Right kidney (tissue), 9 donors: ENCODE measurements around the gene HRAS.
"Not testable (repeated sequence)": the region's sequence is repeated elsewhere in the genome, so short reads cannot be mapped to it uniquely, and the experiment has no call there.

Experiments used
- DNase-seq: peaks from one replicate; pipeline ENCODE4 v3.0.0-alpha.2; 2016
- long read RNA-seq, 8 donors: transcript quantifications; one replicate each; lab custom pipeline, GENCODE V29; 2026

The HRAS gene
- long read RNA-seq, donor 1, transcript HRAS-201 (6 exons, 894 nt), result major isoform, 22 of 35 reads
- long read RNA-seq, donor 1, partial matches to known transcripts, result 11 of 35 reads
- long read RNA-seq, donor 1, other reads (novel, unspliced or antisense), result 0 of 35 reads
- long read RNA-seq, donor 2, transcript HRAS-211 (7 exons, 1,114 nt), result minor isoform, 6 of 22 reads
- long read RNA-seq, donor 2, transcript HRAS-201 (6 exons, 894 nt), result major isoform, 14 of 22 reads
- long read RNA-seq, donor 2, partial matches to known transcripts, result 0 of 22 reads
- long read RNA-seq, donor 2, other reads (novel, unspliced or antisense), result 0 of 22 reads
- long read RNA-seq, donor 3, transcript HRAS-201 (6 exons, 894 nt), result major isoform, 10 of 11 reads
- long read RNA-seq, donor 3, partial matches to known transcripts, result 0 of 11 reads
- long read RNA-seq, donor 3, other reads (novel, unspliced or antisense), result 0 of 11 reads
- long read RNA-seq, donor 4, transcript HRAS-201 (6 exons, 894 nt), result major isoform, 11 of 19 reads
- long read RNA-seq, donor 4, partial matches to known transcripts, result 6 of 19 reads
- long read RNA-seq, donor 4, other reads (novel, unspliced or antisense), result 0 of 19 reads
- long read RNA-seq, donor 5, transcript HRAS-201 (6 exons, 894 nt), result major isoform, 19 of 21 reads
- long read RNA-seq, donor 5, partial matches to known transcripts, result 0 of 21 reads
- long read RNA-seq, donor 5, other reads (novel, unspliced or antisense), result 0 of 21 reads
- long read RNA-seq, donor 6, transcript HRAS-201 (6 exons, 894 nt), result major isoform, 10 of 23 reads
- long read RNA-seq, donor 6, partial matches to known transcripts, result 0 of 23 reads
- long read RNA-seq, donor 6, other reads (novel, unspliced or antisense), result 0 of 23 reads
- long read RNA-seq, donor 7, transcript HRAS-201 (6 exons, 894 nt), result major isoform, 25 of 47 reads
- long read RNA-seq, donor 7, partial matches to known transcripts, result 15 of 47 reads
- long read RNA-seq, donor 7, other reads (novel, unspliced or antisense), result 0 of 47 reads
- long read RNA-seq, donor 8, transcript HRAS-201 (6 exons, 894 nt), result major isoform, 12 of 14 reads
- long read RNA-seq, donor 8, partial matches to known transcripts, result 0 of 14 reads
- long read RNA-seq, donor 8, other reads (novel, unspliced or antisense), result 0 of 14 reads

- peak; percentile 98 for DNase-seq
These were observed at the start of gene HRAS for GRCh38 chr11:535519-536454. TSS of gene HRAS (minus strand) at chr11:535576.

GRCh38 chr11:584287-584686 is 48.9 kb upstream of the HRAS start:
- no peak for DNase-seq

GRCh38 chr11:581752-582151 is 46.4 kb upstream of the HRAS start:
- DNase-seq, result no peak

- DNase-seq, result no peak
These were observed 46.0 kb upstream of the HRAS start for GRCh38 chr11:581342-581741.

- DNase-seq, result no peak
These were observed 44.6 kb upstream of the HRAS start for GRCh38 chr11:579830-580601.

- DNase-seq, result no peak
These were observed 43.1 kb upstream of the HRAS start for GRCh38 chr11:578276-579035.

GRCh38 chr11:577611-577894 is 42.2 kb upstream of the HRAS start:
- no peak for DNase-seq

- DNase-seq, result no peak
These were observed 41.6 kb upstream of the HRAS start for GRCh38 chr11:576811-577610.

- peak; percentile 99 for DNase-seq
These were observed 40.8 kb upstream of the HRAS start, which contains the start of gene PHRF1 for GRCh38 chr11:575996-576768. TSS of gene PHRF1 (plus strand) at chr11:576470. CDS start at chr11:581513, 5,043 bp downstream.

- DNase-seq, result peak; percentile 88
These were observed 40.1 kb upstream of the HRAS start for GRCh38 chr11:575313-575995.

GRCh38 chr11:574632-575312 is 39.4 kb upstream of the HRAS start:
- no peak for DNase-seq

- DNase-seq, result not testable (repeated sequence)
These were observed 38.7 kb upstream of the HRAS start for GRCh38 chr11:574031-574570.

GRCh38 chr11:573146-573759 is 37.9 kb upstream of the HRAS start:
- DNase-seq, result no peak

GRCh38 chr11:571802-572185 is 36.4 kb upstream of the HRAS start:
- no peak for DNase-seq

GRCh38 chr11:569158-569885 is 33.9 kb upstream of the HRAS start:
- DNase-seq, result peak; percentile 62
